AG09309 (cell line): ENCODE measurements around the gene WSB1.

ENCODE experiments used
- DNase-seq: peaks from one replicate; pipeline ENCODE4 v3.0.0-alpha.2; 2010; ENCODE audit warnings: low read depth
- H3K4me3 ChIP-seq: 2 replicates; pipeline ENCODE4 v1.5.1; 2011; ENCODE audit warnings: mild to moderate bottlenecking, low read depth, low read length, moderate library complexity; ENCODE audit not compliant: control insufficient read depth
- TF ChIP-seq, protein P1 (sequence below): IDR thresholded peaks from 2 replicates; pipeline ENCODE4 v1.5.1; 2011; ENCODE audit warnings: mild to moderate bottlenecking, low read depth, low read length, inconsistent platforms; ENCODE audit not compliant: insufficient read depth, control insufficient read depth; ENCODE audit errors: missing control alignments

The WSB1 gene, protein sequence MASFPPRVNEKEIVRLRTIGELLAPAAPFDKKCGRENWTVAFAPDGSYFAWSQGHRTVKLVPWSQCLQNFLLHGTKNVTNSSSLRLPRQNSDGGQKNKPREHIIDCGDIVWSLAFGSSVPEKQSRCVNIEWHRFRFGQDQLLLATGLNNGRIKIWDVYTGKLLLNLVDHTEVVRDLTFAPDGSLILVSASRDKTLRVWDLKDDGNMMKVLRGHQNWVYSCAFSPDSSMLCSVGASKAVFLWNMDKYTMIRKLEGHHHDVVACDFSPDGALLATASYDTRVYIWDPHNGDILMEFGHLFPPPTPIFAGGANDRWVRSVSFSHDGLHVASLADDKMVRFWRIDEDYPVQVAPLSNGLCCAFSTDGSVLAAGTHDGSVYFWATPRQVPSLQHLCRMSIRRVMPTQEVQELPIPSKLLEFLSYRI

DNA sequence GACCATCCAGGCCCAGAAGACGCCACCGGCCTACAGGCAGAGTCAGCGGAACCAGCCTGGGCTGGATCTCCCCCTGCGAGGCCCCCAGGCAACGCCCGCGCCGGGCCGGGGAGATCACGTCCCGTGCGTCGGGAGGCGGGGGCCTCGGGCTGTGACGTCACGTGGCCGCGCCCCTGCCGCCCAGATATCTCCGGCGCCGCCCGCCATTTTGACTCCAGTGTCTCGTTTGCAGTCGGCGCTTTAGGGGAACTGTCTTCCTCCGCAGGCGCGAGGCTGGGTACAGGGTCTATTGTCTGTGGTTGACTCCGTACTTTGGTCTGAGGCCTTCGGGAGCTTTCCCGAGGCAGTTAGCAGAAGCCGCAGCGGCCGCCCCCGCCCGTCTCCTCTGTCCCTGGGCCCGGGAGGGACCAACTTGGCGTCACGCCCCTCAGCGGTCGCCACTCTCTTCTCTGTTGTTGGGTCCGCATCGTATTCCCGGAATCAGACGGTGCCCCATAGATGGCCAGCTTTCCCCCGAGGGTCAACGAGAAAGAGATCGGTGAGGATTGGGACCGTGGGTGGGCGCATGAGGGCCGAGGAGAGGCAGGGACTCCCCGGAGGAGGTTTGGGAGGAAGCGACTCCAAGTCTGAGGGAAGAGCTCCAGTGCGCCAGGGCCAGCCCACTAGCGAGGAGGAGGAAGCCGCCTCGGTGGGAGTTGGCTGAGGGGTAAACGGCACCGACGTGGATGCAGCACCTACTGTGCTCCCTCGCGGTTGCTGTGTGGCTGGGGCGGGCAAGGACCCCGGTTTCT, at the start of gene WSB1:
WSB1 (plus strand) TSS at position 217 of the 791 bp plus-strand sequence; CDS start at position 499, 282 bp downstream.
- H3K4me3 ChIP-seq: peak within 1 kb of the TSS; percentile 99
- TF ChIP-seq, protein P1, sequence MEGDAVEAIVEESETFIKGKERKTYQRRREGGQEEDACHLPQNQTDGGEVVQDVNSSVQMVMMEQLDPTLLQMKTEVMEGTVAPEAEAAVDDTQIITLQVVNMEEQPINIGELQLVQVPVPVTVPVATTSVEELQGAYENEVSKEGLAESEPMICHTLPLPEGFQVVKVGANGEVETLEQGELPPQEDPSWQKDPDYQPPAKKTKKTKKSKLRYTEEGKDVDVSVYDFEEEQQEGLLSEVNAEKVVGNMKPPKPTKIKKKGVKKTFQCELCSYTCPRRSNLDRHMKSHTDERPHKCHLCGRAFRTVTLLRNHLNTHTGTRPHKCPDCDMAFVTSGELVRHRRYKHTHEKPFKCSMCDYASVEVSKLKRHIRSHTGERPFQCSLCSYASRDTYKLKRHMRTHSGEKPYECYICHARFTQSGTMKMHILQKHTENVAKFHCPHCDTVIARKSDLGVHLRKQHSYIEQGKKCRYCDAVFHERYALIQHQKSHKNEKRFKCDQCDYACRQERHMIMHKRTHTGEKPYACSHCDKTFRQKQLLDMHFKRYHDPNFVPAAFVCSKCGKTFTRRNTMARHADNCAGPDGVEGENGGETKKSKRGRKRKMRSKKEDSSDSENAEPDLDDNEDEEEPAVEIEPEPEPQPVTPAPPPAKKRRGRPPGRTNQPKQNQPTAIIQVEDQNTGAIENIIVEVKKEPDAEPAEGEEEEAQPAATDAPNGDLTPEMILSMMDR: peak; percentile 1
- peak; percentile 62 for DNase-seq

DNA sequence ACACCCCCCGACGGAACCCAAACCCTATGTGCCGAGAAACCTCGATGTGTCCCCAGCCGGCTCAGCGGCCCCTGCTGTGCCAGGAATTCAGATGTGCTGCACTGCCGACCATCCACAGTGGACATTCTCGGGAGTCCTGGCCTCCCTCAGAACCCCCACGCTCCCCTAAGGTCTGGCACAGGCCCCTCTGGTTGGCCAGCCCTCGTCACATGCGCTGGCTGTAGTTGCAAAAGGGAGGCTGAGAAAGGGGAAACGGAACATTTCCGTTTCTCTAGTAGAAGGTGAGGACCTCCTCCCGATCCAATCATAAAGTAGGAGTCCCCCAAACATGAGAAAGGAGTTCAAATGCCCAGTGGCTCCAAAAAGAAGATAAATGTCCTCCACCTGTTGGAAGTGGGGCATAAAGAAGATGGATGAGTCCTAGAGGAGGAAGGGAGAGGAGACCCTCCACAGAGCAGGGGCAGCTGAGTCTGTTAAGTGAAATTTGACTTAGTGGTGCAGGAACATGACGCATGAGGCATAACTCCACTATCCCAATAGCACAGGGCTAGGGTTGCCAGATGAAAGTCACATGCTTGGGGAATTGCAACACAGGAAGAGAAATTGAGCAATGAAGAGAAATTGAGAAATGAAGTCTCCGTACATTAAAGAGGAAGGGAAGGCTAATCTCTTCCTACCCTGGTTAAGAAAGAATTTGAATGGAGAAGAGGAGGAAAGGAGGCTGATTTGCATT, 49.3 kb upstream of the WSB1 start:
- peak; percentile 92 for DNase-seq
- H3K4me3 ChIP-seq: peak overlapping the region; percentile 9; the same call in 1 of the 2 replicates
- TF ChIP-seq, protein P1: no peak

DNA sequence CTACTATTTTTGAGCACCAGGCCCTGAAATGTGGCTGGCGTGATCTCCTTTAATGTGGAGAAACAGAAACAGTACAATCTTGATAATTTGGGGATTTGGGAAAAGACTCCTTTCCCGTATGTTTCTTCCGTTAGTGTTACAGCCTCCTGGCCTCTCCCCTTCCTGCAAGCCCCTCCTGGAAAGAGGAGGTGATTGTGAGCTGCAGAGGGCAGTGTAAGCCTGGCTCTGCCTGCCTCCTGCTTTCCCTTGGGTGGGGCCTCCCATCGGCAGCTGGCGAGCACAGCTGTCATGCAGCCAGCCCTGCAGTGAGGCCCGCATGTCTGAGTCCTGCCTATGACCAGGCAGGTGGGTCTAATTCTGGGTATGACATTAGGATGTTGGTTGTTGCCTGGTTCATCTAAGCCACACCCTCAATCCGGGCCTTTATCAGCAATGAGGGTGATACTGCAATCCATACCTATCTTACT, 48.7 kb upstream of the WSB1 start:
- DNase-seq: peak; percentile 62
- TF ChIP-seq, protein P1: peak; percentile 73
- H3K4me3 ChIP-seq: peak overlapping the region; percentile 9; the same call in 1 of the 2 replicates

DNA sequence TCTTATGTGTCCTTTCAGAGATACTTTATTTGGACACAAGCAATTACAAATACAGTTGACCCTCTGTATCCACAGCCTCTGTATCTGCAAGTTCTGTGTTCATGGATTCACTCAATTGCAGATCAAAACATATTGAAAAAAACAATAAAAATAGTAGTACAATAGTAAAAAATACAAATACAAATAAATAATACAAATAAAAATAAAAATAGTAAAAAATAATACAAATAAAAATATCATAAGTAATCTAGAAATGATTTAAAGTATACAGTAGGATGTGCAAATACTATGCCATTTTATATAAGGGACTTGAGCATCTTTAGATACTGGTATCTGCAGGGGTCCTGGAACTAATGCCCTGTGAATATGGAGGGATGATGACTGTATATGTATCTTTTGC, 47.4 kb upstream of the WSB1 start:
- no peak for DNase-seq
- TF ChIP-seq, protein P1: no peak
- no peak overlapping the region for H3K4me3 ChIP-seq

DNA sequence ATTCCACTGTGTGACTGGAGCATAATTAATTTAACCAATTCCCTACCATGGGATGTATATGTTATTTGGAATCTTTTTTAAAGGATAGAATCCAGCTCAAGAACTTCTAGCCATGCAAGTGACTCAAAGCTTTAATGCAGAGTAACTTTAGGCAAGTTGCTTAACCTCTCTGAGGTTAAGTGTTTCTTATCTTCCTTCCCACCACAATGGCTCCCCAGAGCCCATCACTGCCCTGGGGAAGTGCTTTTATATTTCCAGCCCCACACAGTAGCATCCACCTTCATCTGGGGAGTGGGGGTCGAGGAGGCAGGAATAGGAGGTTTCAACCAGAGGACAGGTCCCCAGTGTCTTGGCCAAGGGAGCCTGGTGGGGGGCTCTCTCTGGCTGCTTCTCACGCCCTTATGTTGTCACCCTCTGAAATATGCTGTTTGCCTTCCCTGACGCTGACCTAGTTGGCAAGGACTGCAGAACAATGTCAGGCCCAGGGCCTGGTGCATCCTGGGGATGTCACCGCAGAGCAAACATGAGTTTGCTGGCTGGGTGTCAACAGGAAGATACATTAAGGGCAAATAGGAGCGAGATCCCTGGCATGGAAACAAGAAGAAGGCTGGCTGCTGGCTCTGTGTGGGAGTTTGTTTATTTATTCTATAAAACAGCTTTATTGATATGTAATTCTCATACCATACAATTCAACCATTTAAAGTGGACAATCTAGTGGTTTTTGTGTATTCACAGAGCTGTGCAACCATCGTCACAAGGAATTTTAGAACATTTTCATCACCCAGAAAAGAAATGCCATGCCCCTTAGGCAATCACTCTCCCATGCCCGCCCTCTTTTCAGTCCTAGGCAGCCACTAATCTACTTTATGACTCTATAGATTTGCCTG, 46.6 kb upstream of the WSB1 start:
- DNase-seq: no peak
- TF ChIP-seq, protein P1: no peak
- H3K4me3 ChIP-seq: no peak overlapping the region
